NCI-H524 treated with DMSO at 0.1 percent for 48 hours (cell line): Measurements from ENCODE around the gene ADGRA1.
"Not testable (repeated sequence)": the region's sequence is repeated elsewhere in the genome, so short reads cannot be mapped to it uniquely, and the experiment has no call there.

Experiments
- DNase-seq: peaks from one replicate; lab custom pipeline; 2025; lab: John Stamatoyannopoulos, UW

Gene ADGRA1

GRCh38 chr10:133143546-133143945, 55.8 kb downstream of the ADGRA1 start:
- DNase-seq: no peak

GRCh38 chr10:133144771-133145170, 57.0 kb downstream of the ADGRA1 start:
- no peak for DNase-seq

DNA sequence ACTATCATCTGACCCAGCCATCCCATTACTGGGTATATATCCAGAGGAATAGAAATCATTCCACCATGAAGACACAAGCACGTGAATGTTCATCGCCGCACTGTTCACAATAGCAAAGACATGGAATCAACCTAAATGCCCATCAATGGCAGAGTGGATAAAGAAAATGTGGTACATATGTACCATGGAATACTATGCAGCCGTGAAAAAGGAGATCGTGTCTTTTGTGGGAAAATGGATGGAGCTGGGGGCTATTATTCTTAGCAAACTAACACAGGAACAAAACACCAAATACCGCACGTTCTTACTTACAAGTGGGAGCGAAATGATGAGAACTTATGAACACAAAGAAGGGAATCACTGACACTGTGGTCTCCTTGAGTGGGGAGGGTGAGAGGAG, 62.5 kb downstream of the ADGRA1 start:
- no peak for DNase-seq

DNA sequence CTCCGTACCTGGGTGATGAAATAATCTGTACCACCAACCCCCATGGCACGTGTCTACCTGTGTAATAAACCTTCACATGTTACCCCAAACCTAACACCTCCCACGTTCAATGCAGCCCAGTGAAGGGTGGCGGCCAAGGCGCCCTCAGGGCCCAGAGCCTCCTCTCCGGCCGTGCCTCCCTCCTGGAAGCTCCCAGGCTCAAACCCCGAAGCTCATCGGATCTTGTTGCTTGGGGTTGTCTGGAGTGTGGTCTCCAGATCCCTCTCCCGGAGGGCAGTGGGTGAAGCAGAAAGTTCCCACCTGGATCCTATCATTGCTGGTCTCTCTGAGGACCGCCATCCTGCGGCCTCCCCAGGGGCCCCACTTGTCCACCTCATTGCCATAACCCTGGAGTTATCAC, 62.9 kb downstream of the ADGRA1 start:
- DNase-seq: no peak

GRCh38 chr10:133151071-133151470, 63.3 kb downstream of the ADGRA1 start:
- DNase-seq: not testable (repeated sequence)

DNA sequence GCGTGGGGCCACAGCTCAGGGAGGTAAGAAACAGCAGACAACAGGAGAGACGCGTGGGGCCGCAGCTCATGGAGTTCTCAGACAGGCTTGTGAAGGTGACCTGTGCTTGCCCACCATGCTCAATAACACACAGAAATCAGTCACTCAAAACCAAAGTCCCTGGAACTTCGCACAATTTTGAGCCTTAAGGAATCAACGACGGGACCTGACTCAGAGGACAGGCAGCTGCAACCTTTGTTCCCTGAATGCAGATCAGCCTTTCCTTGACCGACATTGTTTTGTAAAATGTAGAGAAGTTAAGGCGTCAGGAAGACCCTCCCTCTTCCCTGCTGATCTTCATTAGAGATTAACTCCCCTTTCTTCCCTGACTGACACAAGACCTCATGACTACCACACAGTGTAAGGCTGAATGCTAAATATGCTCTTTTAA, 63.8 kb downstream of the ADGRA1 start:
- DNase-seq: no peak

DNA sequence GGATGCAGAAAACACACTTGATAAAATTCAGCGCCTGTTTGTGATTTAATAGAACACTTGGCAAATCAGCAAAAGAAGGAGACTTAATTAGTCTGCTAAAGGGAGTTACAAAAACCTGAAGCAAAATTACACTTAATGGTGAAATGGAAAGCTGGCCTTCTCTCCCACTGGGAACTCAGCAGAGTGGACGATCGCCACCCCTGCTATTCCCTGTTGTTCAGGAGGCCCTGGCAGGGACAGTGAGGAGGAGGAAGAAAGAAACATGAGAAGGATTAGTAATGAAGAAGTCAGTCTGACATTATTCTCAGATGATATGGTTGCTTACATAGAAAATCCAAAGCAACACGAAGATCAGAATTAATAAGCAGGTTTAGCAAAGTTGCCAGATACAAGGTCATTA, 66.7 kb downstream of the ADGRA1 start:
- no peak for DNase-seq

DNA sequence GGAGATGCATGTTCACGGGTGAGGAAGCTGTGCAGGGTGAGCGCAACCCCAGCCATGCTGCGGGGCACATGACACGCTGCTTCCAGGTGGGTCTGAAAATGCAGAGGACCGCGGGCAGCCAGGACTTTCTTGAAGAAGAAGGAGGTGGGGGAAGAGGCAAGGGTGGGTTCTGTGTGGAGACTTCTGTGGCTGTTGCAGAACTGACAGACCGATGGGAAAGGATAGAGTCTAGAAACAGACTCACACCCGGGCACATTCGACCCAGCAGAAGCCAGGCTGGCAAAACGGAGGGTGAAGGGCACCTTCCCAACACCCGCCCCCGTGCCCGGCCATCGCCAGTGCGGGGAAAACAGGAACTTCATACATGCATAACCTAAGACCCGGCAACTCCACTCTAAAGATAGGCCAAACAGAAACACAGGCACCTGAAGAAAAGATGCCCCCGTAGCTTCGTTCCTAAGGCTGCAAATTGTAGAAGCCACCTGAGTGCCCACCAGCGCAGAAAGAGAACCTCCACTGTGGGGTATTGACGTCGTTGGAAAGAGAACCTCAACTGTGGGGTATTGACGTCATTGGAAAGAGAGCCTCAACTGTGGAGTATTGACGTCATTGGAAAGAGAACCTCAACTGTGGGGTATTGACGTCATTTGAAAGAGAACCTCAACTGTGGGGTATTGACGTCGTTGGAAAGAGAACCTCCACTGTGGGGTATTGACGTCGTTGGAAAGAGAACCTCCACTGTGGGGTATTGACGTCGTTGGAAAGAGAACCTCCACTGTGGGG, 67.5 kb downstream of the ADGRA1 start:
- DNase-seq: no peak

- no peak for DNase-seq
Measured at GRCh38 chr10:133156674-133157579, 69.2 kb downstream of the ADGRA1 start.

DNA sequence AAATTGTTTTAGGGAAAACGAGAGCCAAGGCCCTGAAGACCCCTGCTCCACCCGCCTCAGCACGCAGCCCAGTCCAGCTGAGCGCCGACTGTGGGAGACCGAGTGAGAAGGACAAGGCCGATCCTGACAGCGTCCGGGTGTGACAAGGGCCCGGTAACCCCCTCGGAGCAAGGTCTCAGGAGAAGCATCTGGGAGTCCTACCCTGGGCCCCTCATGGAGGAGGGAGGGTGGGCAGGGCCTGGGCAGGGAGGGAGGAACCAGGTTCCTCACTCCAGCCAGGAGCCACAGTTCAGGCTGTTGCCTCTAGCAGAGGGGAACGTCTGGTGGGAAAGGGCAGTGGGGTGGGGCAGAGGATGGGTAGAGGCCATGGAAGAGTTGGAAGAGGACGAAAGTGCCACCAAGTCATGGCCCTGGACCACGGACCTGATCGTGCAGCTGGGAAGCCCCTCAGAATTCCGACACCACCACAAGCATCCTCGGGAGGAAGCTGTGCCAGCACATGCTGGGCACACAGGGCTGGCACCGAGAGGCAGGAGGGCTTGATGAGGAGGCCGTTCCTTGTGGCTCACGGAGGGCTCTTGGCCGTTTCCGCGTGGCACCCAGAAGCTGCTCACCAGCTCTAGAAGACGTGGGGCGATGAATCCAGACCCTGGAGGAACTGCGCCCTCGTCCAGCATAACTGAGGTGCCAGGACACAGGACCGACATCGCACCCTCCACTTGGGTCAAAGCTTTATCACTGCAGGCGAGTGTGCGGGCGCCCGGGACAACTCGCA, 70.1 kb downstream of the ADGRA1 start:
- no peak for DNase-seq

DNA sequence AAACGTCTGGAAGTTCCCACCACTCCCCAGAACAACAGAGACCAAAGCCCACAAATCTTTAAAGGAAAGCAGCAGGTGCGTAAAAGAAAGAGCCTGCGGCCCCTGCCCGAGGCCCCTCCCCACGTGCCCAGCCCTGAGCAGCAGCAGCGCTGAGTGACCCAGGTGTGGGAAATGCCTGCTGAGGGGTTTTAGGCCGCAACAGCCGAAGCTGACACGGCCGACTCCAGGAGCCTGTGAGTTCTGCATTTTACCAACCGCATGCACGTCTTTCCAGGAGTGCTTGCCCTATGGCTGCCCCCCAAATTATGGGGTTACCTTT, 70.7 kb downstream of the ADGRA1 start:
- no peak for DNase-seq

DNA sequence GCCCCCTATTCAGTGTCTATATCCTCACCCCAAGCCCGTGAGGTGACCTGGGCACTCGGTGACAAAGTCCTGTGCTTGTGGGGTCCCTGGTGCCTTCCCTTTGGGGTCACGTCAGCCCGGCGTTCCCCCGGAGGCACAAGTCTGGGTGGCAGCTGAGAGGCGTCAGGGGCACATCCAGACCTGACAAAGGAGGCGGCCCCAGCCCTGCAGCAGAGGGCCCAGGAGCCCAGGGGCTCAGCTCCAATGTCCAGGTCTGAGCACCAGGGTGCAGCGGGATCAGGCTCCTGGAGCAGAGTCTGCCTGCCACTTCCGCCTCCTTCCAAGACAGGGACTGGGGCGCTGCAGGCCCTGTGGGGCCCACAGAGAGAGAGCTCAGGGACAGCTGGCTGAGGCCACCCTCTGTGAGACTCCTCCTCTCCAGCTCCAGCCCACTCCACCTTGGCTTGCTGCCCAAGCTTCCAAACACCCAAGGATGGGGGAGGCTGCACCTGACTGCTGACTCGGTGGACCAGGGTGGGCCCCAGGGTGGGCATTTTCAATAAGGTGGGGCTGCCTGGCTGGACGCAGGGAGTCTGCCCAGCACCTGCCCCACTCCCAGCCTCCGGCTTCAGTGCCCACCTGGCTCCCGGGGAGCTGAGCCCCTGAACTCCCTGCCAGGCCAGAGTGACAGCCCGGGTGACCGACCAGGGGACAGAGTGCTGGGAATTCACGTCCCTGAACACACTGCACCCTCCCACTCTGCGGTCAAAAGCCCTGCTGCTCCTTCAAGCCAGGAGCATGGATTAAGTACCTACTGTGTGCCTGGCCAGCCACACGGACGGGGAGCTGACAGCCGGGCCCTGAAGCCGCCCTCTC, 71.3 kb downstream of the ADGRA1 start:
- DNase-seq: no peak

- no peak for DNase-seq
Measured at GRCh38 chr10:133159611-133159949, 71.9 kb downstream of the ADGRA1 start.

- no peak for DNase-seq
Measured at GRCh38 chr10:133159950-133160825, 72.5 kb downstream of the ADGRA1 start, which contains the start of gene KNDC1. TSS of gene KNDC1 (plus strand) at chr10:133160219. CDS start at chr10:133160468, 249 bp downstream.

DNA sequence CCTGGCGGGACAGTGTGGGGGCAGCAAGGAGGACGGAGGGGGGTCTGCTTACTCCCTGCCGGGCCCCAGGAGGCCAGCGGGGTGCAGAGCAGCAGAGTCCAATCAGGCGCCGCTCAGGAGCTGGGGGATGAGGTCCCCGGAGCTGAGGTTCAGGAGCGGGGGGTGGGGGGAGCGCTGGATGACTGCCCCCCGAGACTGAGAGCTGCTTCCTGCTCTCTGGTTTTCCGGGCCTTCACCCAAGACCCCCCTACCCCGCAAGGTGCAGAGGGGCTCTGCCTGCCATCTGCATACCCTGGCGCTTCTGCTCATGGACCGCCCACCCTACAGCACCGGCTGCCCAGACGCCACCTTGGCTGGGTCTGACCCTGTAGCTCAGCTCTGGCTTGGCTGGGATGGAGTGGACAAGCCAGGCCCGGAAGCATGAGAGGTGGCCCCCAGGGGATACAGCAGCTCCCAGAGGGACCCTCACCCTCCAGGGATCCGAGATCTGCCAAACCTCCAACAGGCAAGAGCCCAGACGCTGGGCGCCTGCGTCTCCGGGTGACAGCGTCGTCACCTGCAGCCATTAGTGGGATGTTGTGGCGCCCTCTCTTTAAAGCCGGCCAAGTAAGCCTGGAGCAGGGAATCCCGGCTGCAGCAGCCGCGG, 73.2 kb downstream of the ADGRA1 start:
- no peak for DNase-seq

- DNase-seq: no peak
Measured at GRCh38 chr10:133161486-133162109, 73.9 kb downstream of the ADGRA1 start.

DNA sequence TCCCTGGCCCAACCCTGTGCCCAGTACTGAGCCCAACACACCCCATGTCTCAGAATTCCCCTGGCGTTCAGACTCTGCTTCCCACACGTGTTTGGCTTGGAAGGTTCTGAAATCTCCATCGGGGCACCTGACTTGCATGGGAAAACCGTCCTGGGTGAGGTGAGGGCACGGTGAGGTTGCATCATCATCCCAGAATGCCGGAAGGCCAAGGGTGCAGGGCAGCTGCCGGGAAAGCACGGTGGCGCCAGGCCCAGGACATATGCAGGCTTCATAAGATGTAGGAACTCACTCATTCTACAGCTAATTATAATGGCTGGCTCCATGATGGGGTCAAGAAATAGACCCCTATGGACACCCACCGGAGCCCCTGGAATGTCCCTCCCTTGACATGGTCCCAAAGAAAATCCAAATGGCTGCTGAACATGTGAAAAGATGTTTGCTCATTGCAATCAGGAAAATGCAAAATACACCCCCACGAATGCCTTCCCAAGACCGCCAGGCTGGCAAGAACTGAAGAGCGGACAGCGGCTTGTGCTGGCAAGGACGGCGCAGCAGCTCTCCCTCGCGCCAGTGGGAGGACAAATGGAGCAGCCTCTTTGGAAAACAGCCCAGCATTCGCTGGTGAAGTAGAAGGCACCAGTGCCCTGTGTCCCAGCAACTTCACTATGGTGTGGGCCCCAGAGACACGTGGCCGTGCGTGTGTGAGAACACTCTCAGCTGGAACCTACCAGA, 74.6 kb downstream of the ADGRA1 start:
- DNase-seq: no peak

GRCh38 chr10:133162910-133163856, 75.5 kb downstream of the ADGRA1 start:
- DNase-seq: no peak
